ENCODE measurements around the gene ABI3. TPM values are rescaled to one million over a fixed set of nuclear protein-coding genes. Genes with fewer than 3 reads are reported as not detected.
"Not testable (repeated sequence)": the region's sequence is repeated elsewhere in the genome, so short reads cannot be mapped to it uniquely, and the experiment has no call there.

ABI3 gene
- total RNA-seq, 1 experiment from 2014 or later, result 0.29 TPM

DNA sequence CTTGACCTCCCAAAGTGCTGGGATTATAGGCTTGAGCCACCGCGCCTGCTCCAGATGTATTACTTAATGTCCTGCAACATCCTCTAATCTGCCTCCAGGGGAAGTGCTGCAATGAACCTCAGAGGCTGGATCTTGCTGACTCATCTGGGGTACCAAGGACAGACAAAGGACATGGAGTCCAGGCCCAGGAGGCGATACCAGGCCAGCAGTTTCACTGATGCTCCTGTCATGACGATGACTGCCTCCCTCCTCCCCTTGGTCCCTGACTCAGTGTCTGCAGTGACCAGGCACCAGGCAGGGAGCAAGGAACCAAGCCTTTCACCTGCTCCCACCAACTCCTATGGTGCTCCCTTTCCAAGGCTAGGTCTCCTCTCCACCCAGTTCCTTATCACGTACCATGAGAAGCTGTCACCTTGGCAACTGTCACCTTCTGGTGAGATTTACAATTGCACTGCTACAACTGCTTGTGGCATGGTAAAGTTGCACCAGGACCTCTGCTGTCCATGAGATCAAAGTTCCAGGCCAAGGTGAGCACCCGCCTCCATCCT is 41.7 kb downstream of the ABI3 start:
- DNase-seq (ENCODE audit: low read depth), result peak; percentile 17

DNA sequence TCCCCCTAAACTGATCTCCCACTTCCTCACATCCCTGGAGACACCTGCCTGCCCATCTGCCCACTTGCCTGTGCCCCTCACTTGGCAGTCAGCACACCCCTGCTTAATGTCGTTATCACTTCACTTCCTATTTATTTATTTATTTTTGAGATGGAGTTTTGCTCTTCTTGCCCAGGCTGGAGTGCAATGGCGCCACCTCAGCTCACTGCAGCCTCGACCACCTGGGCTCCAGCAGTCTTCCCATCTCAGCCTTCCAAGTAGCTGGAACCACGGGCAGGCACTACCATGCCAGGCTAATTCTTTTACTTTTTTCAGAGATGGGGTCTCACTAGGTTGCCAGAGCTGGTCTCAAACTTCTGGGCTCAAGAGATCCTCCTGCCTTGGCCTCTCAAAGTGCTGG is 43.6 kb downstream of the ABI3 start:
- DNase-seq (ENCODE audit: low read depth), result no peak

DNA sequence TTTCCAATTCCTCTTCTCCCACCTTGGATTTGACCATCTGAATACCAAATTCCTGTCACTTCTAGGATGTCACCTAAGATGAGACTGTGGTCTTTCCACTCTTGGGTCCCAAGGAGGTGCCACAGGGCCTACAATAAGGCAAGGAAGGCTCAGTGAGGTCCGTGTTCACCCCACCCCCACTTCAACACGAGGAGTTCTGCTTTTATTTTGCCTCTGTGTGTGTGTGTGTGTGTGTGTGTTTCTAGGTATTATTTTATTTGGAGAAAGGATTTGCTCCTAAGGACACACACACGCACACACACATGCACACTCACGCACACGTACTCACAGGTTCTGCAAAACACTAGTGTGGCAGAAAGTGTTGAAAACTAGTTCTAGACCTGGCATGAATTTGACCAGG is 44.6 kb downstream of the ABI3 start:
- DNase-seq (ENCODE audit: low read depth), result no peak

DNA sequence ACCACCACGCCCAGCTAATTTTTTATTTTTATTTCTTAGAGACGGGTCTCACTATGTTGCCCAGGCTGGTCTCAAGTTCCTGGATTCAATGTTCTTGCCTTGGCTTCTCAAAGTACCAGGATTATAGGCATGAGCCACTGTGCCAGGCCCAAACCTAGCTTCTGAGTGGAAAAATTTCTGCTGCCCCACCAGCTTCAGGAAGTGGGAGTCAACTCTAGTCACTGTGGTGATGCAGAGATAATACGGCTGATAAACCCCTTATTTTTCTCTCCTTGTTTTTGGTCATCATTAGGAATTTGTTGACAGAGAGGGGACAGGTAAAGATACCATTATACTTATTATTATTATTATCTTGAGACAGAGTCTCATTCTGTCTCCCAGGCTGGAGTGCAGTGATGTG is 47.9 kb downstream of the ABI3 start:
- no peak for DNase-seq (ENCODE audit: low read depth)

DNA sequence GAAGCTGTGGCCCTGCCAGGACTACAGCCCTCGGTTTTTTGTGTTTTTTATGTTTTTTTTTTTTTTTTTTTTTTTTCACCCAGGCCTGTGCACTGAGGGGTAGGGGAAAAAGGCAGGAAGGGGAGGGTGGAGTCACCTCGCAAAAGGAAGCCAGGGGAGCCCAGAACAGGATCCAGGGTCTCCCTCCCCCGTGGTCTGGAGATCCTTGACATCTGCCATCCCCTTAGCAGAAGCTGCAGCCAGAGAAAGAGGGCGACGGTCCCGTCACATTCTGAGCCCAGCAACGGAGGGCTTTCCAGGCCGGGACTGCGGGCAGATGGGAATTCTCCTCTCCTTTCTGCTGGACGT is 49.1 kb downstream of the ABI3 start:
- DNase-seq (ENCODE audit: low read depth), result no peak

DNA sequence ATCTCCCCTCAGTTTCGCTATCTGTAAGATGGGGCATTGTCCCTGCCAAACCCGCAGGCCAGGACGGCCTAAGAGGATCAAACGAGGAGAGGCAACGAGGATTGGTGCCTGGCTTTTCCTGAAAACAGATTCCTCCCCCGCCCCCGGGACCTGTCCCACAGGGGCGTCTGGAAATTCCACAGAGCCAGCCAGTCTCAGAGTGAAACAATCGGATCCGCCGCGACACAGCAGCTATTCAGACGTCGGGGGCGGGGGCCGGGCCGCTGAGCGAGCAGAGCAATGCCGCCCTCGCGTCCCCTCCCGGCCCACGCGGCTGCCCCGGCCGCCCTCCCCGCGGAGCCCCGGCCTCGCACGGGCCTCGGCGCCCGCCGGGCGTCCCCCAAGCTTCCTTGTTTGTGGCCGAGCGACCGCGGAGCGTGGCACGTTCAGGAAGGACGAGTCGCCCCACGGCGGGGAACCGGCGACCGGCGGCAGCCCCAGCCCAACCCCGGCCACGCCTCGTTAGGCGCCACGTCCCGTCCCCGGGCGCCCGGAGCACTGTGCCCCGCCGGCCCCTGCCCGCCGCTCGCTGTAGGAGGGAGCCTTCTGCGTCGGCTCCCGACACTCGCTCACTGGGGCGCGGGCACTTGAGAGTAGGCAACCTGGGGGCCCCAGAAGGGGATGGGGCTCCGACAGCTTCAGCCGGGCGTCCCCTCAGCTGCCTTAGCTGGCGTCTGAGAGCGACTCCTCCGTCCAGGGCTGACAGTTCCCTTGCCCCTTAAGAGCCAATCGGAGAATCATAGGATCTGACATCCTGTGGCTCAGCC is 49.7 kb downstream of the ABI3 start:
- DNase-seq (ENCODE audit: low read depth), result peak; percentile 78

DNA sequence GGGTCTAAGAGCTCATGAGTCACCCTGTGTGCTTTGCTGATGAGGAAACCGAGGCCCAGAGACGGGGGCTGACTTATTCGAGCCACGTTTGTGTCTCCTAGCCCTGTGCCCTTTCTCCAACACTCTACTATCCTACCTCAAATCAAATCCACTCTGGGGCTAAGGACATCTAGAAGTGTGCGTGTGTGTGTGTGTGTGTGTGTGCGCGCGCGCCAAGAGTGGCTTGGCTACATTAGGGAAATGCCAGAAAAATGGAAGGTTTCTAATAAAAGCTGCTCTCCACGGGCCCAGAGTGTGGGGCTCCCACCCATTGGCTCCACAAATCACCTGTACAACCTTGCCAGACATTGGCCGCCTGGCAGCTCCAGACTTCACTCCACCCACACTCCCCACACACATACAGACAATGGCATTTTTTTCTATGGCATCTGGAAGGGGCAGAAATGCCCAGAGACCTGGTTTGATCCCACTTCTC is 50.3 kb downstream of the ABI3 start:
- DNase-seq (ENCODE audit: low read depth), result no peak

DNA sequence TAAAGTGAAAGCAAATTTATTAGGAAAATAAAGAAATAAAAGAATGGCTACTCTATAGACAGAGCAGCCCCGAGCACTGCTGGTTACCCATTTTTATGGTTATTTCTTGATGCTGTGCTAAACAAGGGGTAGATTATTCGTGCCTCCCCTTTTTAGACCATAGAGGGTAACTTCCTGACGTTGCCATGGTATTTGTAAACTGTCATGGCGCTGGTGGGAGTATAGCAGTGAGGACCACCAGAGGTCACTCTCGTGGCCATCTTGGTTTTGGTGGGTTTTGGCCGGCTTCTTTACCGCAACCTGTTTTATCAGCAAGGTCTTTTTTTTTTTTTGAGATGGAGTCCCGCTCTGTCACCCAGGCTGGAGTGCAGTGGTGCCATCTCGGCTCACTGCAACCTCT is 51.0 kb downstream of the ABI3 start:
- DNase-seq (ENCODE audit: low read depth), result not testable (repeated sequence)

DNA sequence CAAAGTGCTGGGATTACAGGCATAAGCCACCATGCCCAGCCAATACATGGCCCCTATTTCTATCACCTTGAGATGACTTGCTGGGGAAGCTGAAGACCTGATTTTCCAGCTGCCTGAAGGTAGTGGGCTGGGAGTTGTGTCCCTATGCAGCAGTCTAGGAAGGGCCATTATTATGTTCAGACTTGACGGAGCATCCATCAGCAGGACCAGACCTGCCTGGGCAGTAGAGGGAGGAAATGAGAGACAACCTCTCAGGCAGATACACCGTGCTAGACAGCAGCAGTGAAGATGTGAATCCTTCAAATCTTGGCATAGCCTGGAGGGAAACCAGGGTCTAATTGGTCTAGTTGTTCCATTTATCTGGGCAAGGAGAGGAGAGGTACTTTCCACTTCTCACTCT is 55.7 kb downstream of the ABI3 start:
- DNase-seq (ENCODE audit: low read depth), result no peak

DNA sequence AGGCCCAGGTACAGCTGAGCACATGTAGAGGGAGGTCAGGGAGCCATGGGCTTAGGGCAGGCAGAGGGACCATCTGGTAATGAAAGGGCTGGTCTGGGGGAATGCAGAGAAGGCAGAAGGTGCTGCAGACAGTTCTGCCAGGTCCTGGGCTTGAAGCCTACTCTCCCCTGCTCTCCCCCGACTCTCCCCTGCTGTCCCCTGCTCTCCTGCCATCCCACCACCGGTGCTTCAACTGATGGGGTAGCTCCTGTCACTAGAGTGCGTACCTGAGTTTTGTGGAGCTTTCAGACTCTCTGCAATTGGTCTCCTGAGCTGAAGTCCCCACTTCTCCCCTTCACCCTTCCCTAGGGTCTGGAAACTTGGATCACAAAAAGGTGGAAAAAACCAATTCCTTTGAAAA is 57.4 kb downstream of the ABI3 start:
- no peak for DNase-seq (ENCODE audit: low read depth)

DNA sequence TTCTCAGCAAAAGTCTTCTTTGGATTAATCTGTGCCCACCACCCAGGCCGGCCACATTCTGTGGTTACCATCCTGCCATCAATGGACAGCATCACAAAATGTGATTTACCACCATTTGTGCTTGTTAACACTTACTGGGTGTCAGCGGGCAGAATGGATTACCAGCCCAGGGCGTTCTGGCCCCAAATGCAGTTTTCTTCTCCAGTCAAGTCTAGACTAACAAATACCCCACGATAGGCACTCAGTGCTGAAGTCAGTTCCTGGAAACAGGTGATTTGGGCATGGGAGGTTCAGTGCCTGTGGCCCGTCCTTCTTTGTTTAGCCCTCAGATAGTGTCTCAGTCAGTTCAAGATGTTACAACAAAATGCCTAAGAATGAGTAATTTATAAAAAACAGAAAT is 58.8 kb downstream of the ABI3 start:
- DNase-seq (ENCODE audit: low read depth), result no peak

Other genes starting within 250 kb of the ABI3 start
- not detected in 2 replicates for gene GIP, start 242.1 kb upstream of the ABI3 start, total RNA-seq (2014; rRNA removed; shearing (Covaris generic))
- gene IGF2BP1, start 213.3 kb upstream of the ABI3 start, total RNA-seq (2014; rRNA removed; shearing (Covaris generic)), result 15.2 and 16.7 TPM in 2 replicates
- gene B4GALNT2, start 77.9 kb upstream of the ABI3 start, total RNA-seq (2014; rRNA removed; shearing (Covaris generic)), result 0.51 and 0.63 TPM in 2 replicates
- gene GNGT2, start 133 bp upstream of the ABI3 start, total RNA-seq (2014; rRNA removed; shearing (Covaris generic)), result not detected in 2 replicates
- gene PHOSPHO1, start 20.1 kb downstream of the ABI3 start, total RNA-seq (2014; rRNA removed; shearing (Covaris generic)), result 3.2 TPM in 1 of 2 replicates, not detected in the other
- 4.5 and 6.8 TPM in 2 replicates for gene ZNF652, start 151.5 kb downstream of the ABI3 start, total RNA-seq (2014; rRNA removed; shearing (Covaris generic))
- gene PHB1, start 204.2 kb downstream of the ABI3 start, total RNA-seq (2014; rRNA removed; shearing (Covaris generic)), result 177 and 182 TPM in 2 replicates